Activated T-helper 2 cell treated with anti-CD3 and anti-CD28 coated beads, Interferon-gamma antibody, Interleukin-2, Interleukin-4, amounts not matched to agents 10 μg/mL and 5 μg/mL and 100 μg/mL, durations not matched to agents 14 hours and 24 hours and 36 hours (primary cell): Measurements from ENCODE around the gene SND1. TPM values are rescaled to one million over a fixed set of nuclear protein-coding genes. Genes with fewer than 3 reads are reported as not detected.

Experiments used
- DNase-seq: peaks from one replicate; pipeline ENCODE4 v3.0.0; 2021; ENCODE audit warnings: low spot score
- H3K27ac Mint-ChIP-seq: one replicate; pipeline ENCODE4 v1.8.0; 2021; ENCODE audit warnings: mixed read lengths
- H3K27me3 Mint-ChIP-seq: one replicate; pipeline ENCODE4 v1.8.0; 2021; ENCODE audit warnings: low read depth, mixed read lengths
- H3K36me3 Mint-ChIP-seq: one replicate; pipeline ENCODE4 v1.8.0; 2021; ENCODE audit warnings: low read depth, mixed read lengths
- H3K4me1 Mint-ChIP-seq: one replicate; pipeline ENCODE4 v1.8.0; 2021; ENCODE audit warnings: low read depth, mixed read lengths
- H3K4me3 Mint-ChIP-seq: one replicate; pipeline ENCODE4 v1.8.0; 2021; ENCODE audit warnings: low read depth, mild to moderate bottlenecking, moderate library complexity, mixed read lengths
- H3K9me3 Mint-ChIP-seq: one replicate; pipeline ENCODE4 v1.8.0; 2021; ENCODE audit warnings: mixed read lengths
- intact Hi-C: fragments of 100-400 bp; cut with micrococcal nuclease; formaldehyde crosslinking; loops from one replicate; pipeline ENCODE4 v1.15.1; 2023
- total RNA-seq: library from RNA; stranded (reverse); gene quantifications from 2 replicates; pipeline ENCODE4 v1.2.3, GENCODE V29; 2022

SND1 gene
- total RNA-seq, 1 donor from 2014 or later = 311 TPM

DNA sequence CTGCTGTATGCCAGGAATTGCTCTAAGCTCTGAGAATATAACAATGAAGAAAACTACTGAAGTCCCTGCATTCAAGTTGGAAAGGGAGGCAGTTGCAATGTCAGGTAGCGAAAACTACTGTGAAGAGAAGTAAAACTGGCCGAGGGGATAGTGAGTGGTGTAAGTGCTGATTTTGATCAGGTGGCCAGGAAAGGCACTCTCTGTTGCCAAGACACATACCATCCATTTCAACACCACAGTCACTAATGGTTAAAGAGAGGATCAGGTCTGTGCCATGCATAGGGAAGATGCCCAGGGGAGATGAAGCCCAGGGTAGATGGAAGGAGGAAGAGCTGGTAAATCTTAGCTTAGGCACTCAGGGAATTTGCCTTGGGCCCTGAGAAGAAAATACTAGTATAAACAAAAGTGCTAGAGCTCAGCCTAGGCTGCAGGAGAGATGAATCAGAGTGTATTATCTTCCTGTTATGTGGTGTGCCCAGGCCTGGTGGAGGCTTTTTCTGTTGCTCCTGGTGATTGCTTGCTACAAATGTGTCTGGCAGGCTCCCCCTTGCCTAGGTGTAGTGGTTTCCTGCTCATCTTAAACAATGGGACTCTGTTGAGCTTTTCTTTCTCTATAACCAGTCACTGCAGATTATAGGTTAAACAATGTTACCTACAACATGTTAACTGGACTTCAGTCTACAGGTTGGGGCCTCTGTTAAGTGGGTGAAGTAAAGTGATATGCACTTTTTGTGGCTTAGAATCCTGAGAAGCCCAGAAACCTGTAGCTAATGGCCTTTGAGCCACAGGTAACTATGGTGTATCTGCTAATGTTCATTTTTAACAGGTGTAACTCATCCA is 253.7 kb downstream of the SND1 start:
- intact Hi-C loops = loop anchor here (1.0 to 5.0 kb wide), 2 partner anchors 31 to 198 kb away; no protein-coding TSS in a partner anchor
- H3K4me1 Mint-ChIP-seq = peaks cover 62% of the 10 kb centered on the region
- H3K36me3 Mint-ChIP-seq = peaks cover 47% of the 10 kb centered on the region
- H3K4me3 Mint-ChIP-seq = no peak overlapping the region
- no peaks in the 10 kb centered on the region for H3K9me3 Mint-ChIP-seq
- no peaks in the 10 kb centered on the region for H3K27me3 Mint-ChIP-seq
- peak; percentile 10 for DNase-seq
- peak overlapping the region; percentile 61 for H3K27ac Mint-ChIP-seq

DNA sequence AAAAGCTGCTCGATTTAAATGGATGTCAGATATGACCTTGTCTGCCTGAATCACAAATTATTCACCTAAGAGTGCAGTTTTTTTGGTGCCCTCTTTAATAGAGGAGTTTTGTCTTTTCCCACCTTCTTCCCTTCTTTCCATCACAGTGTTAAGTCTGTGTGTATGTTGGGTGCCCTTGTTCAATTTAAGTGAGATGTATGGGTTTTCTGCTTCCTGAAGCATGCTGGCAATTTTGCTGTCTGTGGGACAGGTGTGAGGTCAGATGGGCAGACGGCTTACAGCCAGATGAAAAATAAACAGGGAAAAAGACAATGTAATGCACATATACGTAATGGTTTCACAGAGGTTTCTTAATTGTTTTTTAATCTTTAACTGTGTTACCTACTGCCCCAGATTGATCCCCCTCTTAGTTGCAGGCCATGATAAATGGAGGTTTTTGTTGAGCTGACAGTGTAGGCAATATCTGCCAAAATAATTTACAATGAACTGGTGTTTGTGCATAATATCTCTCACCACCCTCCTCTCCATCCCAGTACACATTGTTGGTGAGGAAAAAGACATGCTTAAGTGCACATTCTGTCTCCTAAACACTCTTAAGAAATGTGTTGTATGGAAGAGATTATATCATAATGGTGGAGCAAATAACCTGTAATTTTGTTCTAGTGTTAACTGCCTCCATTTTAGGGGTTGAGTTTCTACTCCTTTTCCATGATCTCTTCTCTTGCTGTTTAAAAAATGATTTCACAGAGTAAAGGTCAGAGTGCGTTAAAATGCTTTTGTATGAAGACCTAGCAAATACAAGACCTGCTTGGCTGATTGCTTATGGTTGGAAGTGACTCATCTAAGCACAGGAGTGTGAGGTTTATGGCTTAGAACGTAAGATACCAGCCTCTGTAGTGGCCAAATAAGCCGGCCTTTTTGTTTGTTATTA is 255.4 kb downstream of the SND1 start:
- no peaks in the 10 kb centered on the region for H3K9me3 Mint-ChIP-seq
- H3K27ac Mint-ChIP-seq = peak overlapping the region; percentile 49
- peaks cover 60% of the 10 kb centered on the region for H3K36me3 Mint-ChIP-seq
- H3K4me1 Mint-ChIP-seq = peaks cover 48% of the 10 kb centered on the region
- no peaks in the 10 kb centered on the region for H3K27me3 Mint-ChIP-seq
- intact Hi-C loops = loop anchor here (1.0 to 5.0 kb wide), 3 partner anchors 9 to 200 kb away; no protein-coding TSS in a partner anchor
- H3K4me3 Mint-ChIP-seq = no peak overlapping the region
- DNase-seq = no peak

DNA sequence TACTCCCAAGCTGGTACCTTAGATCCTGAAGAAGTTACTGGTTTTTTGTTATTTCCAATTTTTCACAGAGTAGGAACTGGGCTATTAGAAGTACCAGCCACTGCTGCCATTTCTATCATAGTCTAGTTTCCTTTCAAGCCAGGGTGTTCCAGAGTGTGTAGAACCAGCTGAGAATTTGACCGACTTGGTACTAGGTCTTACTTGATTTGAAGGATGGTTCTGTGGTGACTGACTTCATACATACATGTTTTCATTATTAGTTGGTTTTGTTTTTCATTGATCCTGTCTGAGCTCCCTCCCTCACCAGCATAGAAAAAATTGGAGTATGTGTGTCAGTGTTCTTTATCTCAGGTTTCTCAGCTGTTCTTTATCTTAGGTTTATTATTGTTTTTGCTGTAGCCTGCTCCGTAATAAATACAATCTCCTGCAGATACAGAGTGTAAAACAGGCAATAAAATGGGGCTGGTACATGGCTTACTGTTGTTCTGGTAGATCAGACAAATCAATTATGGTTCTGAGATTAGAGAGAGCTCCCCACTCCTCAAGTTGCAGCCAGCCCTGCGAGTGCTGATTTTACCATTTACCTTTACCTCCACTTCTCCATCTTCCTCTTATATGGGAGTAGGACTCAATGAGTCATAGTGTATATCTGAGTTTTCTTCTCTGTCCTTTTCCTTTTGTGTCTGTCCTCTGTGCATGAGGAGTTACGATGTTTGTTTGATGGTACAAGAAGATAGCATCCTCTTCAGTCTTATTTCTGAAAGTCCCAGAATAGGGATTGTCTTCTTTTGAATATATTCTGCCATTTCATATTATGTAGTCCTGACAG is 256.6 kb downstream of the SND1 start:
- Mint-ChIP-seq H3K27ac (peak overlapping the region; percentile 43), H3K36me3 (peaks cover 60% of the 10 kb centered on the region), H3K4me1 (peaks cover 48% of the 10 kb centered on the region)

DNA sequence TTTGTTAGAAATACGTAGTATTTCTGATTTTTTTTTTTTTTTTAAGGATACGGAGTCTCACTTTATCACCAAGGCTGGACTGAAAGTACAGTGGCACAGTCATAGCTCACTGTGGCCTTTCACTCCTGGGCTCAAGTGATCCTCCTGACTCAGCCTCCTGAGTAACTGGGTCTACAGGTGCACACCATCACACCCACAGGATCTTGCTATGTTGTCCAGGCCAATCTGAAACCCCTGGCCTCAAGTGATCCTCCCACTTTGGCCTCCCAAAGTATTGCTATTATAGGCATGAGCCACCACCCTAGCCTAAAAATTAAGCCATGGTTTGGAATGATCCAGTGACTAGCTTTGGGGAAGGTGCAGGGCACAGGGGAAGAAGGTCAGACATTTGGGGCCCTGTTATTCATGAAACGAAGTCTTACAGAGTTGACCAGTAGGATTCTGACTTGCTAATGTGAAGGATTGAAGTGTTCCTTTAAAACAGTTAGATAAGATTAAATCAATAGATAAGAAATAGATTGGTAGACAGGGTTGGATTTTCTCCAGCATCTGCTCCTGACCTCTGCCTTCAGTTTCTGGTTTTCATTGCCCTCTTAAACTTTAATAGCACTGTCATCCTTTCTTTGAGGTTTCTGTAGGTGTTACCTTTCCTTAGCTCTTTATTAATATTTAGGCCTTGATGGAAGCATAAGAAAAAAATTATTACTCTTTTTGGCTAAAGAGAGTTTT is 257.6 kb downstream of the SND1 start:
- Mint-ChIP-seq H3K9me3 (no peaks in the 10 kb centered on the region), H3K27ac (no peak overlapping the region), H3K4me3 (no peak overlapping the region), H3K4me1 (peaks cover 43% of the 10 kb centered on the region), H3K27me3 (no peaks in the 10 kb centered on the region), H3K36me3 (peaks cover 54% of the 10 kb centered on the region)
- DNase-seq = no peak
- intact Hi-C loops = loop anchor here (2.0 to 5.0 kb wide), 2 partner anchors 53 to 202 kb away; no protein-coding TSS in a partner anchor

More for the DNA sequence above, 256.6 kb downstream of the SND1 start:
- Mint-ChIP-seq H3K27me3 (no peaks in the 10 kb centered on the region), H3K9me3 (no peaks in the 10 kb centered on the region), H3K4me3 (no peak overlapping the region)
- intact Hi-C loops = loop anchor here (1.0 to 5.0 kb wide), 3 partner anchors 10 to 201 kb away; no protein-coding TSS in a partner anchor
- DNase-seq = no peak

DNA sequence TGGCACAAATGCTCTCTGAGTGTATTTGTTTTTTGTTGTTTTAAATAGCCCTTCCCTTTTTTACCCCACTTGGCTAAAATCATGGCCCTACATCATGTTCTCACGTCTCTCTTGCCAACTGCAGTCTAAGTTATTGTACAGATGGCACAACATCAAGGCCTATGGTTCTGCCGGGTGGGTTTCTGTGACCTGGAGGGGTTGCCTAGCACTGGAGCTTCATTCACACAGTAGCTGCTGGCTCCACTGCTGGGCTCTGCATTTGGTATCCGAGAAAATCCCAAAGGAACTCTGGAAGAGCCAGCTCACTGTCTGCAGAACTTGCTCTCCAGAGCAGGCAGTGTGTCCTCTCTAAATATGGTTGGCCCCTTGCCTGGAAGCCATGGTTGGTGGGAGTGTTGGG is 258.7 kb downstream of the SND1 start:
- Mint-ChIP-seq H3K27ac (no peak overlapping the region), H3K36me3 (peaks cover 48% of the 10 kb centered on the region)

DNA sequence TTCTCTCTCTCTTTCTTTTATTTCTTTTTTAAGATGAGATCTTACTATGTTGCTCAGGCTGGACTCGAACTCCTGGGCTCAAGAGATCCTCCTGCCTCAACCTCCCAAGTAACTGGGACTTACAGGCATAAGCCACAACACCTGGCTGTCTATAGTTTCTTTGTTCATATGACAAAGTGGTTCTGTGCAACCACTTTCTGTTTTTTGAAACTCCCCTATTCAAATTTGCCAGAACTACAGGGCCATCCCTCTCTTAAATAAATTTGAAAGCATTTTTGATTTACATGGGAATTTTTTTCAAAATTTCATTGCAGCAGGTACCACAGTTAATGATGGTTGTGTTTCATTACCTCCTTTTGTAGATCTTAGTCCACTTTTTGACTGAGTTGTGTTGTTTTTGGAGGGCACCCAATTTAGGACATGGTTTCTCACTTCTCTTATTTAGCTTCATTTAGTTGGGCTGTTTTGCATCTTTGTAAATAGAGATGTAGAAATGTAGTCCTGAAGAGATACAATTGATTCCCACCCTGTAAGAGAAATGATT is 260.0 kb downstream of the SND1 start:
- DNase-seq = no peak
- Mint-ChIP-seq H3K27ac (no peak overlapping the region), H3K36me3 (peaks cover 36% of the 10 kb centered on the region), H3K9me3 (no peaks in the 10 kb centered on the region), H3K27me3 (no peaks in the 10 kb centered on the region), H3K4me1 (peaks cover 22% of the 10 kb centered on the region), H3K4me3 (no peak overlapping the region)
- intact Hi-C loops = no loop called here

More for the DNA sequence above, 258.7 kb downstream of the SND1 start:
- no peak for DNase-seq
- Mint-ChIP-seq H3K27me3 (no peaks in the 10 kb centered on the region), H3K9me3 (no peaks in the 10 kb centered on the region), H3K4me3 (no peak overlapping the region), H3K4me1 (peaks cover 32% of the 10 kb centered on the region)
- intact Hi-C loops = no loop called here

DNA sequence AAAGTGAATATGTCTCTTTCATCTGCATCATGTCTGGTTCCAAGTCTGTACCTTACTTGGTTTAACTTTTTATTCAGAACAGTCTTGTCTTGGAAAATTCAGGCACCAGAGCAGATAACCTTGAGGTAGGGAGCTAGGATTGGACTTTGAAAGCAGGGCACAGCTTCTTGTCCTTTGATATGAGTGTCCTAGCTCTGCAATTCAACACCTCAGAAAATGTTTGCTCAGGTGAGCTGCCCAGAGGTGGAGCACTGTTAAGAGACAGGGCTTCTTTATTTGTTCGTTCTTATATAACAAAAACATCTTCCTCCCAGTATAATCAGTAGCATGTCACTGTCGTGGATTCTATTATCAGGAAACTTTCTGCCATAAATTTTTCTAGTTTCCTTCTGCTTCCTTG is 260.9 kb downstream of the SND1 start:
- no peak overlapping the region for H3K4me3 Mint-ChIP-seq
- no peak for DNase-seq
- H3K36me3 Mint-ChIP-seq = peaks cover 27% of the 10 kb centered on the region
- no peaks in the 10 kb centered on the region for H3K27me3 Mint-ChIP-seq
- H3K4me1 Mint-ChIP-seq = peaks cover 14% of the 10 kb centered on the region
- H3K9me3 Mint-ChIP-seq = no peaks in the 10 kb centered on the region
- no peak overlapping the region for H3K27ac Mint-ChIP-seq
- intact Hi-C loops = no loop called here

DNA sequence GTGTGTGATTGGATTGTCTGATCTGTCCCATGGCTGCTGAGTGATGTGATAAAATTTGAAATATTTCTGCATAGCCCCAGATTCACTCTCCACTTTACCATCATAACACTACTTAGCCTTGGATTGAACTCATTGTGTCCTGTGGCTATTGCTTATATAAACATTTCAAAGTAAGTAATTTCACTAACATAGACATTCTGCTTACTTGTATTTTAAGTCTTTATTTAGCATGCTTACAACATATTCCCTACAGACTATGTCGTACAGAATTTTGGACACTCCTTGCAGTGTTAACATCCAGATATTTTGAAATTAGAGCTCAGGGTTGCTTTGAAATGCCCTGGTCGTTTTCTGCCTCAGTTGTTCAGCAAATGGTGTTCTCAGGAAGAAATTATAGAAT is 261.7 kb downstream of the SND1 start:
- no peak overlapping the region for H3K4me3 Mint-ChIP-seq
- intact Hi-C loops = no loop called here
- DNase-seq = no peak
- peaks cover 9% of the 10 kb centered on the region for H3K4me1 Mint-ChIP-seq
- no peaks in the 10 kb centered on the region for H3K27me3 Mint-ChIP-seq
- no peak overlapping the region for H3K27ac Mint-ChIP-seq
- no peaks in the 10 kb centered on the region for H3K9me3 Mint-ChIP-seq
- H3K36me3 Mint-ChIP-seq = peaks cover 26% of the 10 kb centered on the region

DNA sequence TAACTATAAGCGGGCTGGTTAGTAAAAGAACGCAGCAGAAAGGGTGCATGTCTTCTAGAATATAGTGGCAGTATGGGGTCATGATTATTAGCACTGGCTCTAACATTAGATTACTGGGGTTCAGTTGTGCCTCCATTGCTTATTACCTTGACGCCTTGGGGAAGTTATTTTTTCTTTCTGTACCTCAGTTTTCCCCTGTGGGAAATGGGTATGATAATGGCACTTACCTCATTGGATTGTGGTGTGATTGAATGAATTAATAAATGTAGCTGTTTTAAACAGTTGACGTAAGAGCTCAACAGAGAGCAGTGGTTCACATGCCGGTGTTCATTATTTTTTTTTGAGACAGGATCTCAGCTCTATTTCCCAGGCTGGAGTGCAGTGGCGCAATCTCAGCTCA is 262.7 kb downstream of the SND1 start:
- intact Hi-C loops = no loop called here
- Mint-ChIP-seq H3K27ac (no peak overlapping the region), H3K27me3 (no peaks in the 10 kb centered on the region), H3K36me3 (peaks cover 20% of the 10 kb centered on the region), H3K9me3 (no peaks in the 10 kb centered on the region), H3K4me3 (no peak overlapping the region), H3K4me1 (peaks cover 3% of the 10 kb centered on the region)
- DNase-seq = no peak

DNA sequence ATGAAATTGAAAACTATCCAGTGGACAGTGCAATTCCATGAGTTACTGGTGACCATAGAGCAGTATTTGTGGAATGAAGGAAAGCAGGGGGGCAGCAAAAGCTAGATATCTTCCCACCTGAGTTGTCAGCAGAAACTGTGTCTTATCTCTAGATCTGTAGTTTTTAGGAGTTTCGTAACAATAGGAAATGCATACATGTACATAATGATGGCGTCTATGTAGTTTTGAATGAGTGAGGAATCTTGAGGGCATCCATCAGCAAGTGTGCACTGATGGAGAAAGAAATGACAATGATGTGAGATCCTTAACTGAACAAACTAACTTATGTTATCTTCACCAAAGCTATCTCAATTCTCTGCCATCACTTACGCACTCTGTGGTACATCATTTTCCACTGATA is 264.7 kb downstream of the SND1 start:
- no peaks in the 10 kb centered on the region for H3K9me3 Mint-ChIP-seq
- peaks cover 8% of the 10 kb centered on the region for H3K36me3 Mint-ChIP-seq
- intact Hi-C loops = no loop called here
- no peak for DNase-seq
- peaks cover 14% of the 10 kb centered on the region for H3K4me1 Mint-ChIP-seq
- no peak overlapping the region for H3K27ac Mint-ChIP-seq
- no peaks in the 10 kb centered on the region for H3K27me3 Mint-ChIP-seq
- no peak overlapping the region for H3K4me3 Mint-ChIP-seq

DNA sequence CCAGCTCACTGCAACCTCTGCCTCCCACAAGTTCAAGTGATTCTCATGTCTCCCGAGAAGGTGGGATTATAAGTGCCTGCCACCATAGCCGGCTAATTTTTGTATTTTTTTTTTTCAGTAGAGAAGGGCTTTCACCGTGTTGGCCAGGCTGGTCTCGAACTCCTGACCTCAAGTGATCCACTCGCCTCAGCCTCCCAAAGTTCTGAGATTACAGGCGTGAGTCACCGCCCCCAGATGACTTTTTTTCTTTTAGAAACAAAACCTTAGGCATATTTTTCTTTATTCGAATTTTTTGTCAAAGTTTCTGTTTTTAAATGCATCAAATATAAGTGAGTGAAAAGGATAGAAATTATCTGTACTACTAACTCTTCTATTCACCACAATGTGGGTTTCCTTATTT is 266.1 kb downstream of the SND1 start:
- intact Hi-C loops = no loop called here
- H3K4me3 Mint-ChIP-seq = no peak overlapping the region
- H3K4me1 Mint-ChIP-seq = peaks cover 19% of the 10 kb centered on the region
- H3K27ac Mint-ChIP-seq = no peak overlapping the region
- DNase-seq = no peak
- H3K36me3 Mint-ChIP-seq = peaks cover 10% of the 10 kb centered on the region
- no peaks in the 10 kb centered on the region for H3K9me3 Mint-ChIP-seq
- H3K27me3 Mint-ChIP-seq = no peaks in the 10 kb centered on the region
